GM21825 (cell line): Measurements from ENCODE around the gene ZNF283.

Source experiments
- ATAC-seq: cut with Tn5 transposase; IDR thresholded peaks from one replicate; pipeline ENCODE4 v1.9.1; 2021; ENCODE audit warnings: mild to moderate bottlenecking, moderate library complexity; ENCODE audit not compliant: unreplicated experiment

Gene ZNF283

DNA sequence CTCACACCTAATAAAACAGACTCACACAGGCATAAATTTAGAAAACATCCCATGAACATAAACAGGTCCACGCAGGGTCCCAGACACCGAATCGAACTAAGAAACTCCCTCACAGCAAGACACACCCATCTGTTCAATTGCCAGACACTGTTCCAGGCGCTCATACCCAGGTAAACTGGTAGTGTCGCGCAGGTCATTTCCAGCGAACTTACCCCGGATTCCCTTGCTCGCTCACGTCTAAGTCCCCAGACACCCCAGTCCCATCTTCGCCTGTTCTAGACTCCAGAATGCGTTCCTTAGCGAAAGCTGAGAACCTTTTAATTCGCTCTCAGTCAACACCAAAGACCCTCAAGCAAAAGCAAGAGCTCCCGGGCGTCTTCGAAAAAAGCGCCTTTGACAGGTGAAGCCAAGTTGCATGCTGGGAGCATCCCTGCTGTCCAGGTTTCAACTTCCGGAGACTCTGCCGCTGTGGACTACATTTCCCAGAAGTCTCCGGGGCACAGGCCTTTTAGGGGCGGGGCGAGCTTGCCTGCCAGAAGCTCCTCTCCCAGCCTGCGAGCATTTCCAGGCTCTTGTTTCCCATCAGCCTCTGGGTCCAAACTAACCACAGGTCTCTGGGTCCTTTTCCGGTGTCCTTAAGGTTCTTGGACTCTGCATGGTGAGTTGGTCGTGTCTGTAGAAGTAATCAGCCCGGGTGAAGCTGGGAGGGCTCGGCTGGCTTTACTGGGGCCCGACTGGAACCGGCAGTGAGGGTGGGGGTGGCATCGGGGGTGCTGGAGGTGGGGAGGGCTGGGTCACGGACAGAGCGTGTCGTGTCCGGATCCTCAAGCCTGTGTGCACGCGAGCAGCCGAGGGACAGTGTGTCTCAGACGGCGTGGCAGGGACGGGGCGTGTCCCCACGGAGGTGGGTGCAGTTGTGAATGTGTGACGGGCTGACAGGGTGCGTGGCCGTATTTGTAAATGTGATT, at the start of gene ZNF283:
Gene ZNF283 (plus strand): TSS at position 535 of the 968 bp plus-strand sequence. CDS start 6,184 bp downstream, outside the sequence.
- peak; percentile 68 for ATAC-seq

DNA sequence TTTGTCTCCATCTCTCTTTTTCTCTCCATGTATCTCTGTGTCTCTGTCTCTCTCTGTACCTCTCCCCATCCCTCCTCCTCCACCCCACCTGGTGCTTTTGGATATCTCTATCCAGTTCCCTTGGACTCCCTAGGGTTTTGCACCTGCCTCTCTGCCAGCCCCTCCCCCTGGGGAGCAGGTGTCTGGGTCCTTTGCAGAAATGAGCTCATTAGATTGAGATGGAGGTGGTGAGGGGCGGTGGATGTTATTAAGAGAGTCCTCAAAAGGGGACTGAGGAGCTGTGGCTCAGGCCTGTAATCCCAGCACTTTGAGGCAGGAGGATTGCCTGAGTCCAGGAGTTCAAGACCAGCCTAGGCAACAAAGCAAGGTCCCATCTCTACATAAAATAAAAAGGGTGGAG, 48.5 kb upstream of the ZNF283 start:
- no peak for ATAC-seq

DNA sequence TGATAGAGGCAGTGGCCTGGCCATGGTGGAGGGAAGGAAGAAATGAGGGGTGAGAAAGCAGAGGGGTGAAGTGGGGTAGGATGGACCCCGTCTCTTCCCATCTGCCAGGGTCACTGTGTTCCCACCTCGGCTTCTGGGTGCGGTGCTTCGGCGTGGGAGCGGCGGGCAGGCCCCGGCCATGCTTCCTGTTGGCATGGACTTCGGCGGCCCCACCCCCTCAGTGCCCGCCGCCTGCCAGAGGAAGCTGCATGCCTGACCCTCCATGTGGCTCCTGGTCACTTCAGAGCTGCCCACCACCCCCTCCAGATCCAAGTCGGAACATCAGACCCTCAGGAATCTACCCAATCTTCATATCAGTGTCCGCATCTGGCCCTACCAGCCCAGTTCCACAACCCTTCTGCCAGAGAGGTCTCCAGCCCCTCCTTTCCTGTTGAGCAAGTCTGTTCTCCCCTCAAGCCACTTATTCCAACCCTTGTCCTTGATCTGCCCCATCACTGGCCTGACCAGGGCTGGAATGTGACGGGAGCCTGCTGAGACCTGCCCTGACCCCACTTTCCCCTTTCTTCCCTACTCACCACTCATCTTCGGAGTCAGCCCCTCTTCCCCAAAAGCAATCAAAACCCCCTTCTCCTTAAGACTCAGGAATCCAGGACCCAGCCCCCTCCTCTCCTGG, 47.8 kb upstream of the ZNF283 start:
- ATAC-seq: no peak

DNA sequence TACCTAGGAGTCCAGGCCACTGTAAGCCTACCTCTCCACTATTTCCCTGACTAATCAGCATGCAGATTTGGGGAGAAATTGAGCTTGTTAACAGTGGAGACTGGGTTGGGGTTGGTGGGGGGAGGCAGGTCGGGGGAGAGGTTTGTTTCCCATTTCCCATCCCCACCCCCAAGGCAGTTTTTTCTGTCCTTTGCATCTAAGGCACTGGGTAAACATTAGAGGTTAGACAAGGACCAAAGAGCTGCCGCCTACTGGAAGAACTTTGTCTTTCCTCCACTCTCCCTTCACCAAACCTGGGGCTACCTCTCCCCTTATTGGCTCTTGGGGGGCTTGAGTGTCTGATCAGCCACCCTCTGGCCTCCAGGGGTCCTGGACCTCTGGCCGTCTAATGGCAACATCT, 47.3 kb upstream of the ZNF283 start:
- ATAC-seq: no peak

DNA sequence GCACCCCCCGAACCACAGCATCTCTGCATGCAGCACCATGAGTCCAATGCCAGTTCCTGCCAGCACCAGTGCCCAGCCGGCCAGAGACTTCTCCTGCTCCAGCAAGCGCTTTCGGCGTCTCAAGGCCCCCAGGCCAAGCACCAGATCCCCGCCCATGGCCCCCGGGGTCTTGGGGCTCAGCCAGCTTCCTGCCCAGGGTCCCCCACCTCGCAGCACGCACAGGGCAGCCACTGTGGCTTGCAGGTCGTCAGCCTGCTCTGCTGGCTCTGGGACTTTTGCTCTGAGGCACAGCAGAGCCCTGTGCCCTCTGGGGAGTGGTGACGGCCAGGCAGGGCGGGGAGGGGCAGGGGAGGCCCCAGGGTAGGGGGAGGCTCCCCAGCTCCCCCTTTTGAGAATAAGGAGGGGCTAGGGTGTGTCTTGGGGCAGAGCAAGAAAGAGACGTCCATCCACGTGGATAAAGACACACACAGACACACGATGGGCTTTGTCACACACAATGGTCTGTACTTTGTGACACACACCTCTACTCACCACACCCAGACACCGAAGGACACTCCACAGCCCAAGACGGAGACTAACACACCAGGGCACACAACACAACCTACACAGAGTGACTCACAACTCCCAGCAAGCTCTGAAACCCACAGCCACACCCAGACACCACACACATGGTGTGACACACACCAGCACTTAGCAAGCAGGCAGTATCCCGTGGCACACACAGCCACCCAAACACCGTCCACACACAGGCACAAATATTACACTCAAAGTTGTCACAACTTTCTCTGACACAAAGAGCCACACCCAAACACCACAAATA, 46.2 kb upstream of the ZNF283 start, which contains the start of gene KCNN4:
Gene KCNN4 (minus strand): TSS at position 268 of the 820 bp plus-strand sequence. CDS start 112 bp downstream, at position 156.
- peak; percentile 36 for ATAC-seq

DNA sequence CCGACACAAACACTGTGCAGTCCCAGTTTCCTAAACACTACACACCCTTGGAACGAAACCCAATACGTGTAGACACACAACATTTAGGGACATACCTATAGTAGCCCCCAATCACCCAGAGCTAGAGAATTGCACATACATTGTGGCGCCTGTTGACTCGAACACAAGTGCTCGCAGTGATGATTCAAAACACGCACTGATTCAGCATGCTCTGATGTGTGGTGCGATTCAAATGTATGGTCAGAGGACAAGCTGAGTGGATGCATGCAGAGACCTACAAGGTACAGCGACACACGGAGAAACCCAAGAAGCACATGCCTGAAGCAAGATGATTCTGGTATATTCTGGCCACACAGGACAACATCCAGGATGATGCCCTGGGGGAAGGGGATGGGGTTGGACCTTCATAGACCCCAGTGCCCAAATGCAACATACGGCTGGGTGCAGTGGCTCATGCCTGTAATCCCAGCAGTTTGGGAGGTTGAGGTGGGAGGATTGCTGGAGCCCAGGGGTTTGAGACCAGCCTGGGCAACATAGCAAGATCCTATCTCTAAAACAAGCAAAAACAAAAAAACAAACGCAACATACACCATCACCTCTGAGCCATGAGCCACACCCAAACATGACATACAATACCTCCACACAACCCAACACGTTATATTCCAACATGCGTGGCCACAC, 45.4 kb upstream of the ZNF283 start:
- no peak for ATAC-seq

DNA sequence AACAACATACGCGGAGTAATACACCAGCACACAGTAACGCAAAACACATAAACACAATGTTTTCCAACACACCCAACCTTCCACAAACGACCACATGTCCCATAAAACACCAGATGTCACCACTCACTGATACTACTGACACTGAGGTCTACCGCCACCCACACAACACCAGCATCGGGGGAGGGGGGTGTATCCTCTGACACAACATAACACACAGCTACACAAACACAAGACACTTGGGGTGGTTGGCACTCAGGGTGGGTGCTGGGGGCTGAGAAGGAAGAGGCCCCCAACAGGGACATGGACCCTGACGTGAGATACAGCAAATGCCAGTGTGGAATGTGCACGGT, 44.8 kb upstream of the ZNF283 start:
- no peak for ATAC-seq

DNA sequence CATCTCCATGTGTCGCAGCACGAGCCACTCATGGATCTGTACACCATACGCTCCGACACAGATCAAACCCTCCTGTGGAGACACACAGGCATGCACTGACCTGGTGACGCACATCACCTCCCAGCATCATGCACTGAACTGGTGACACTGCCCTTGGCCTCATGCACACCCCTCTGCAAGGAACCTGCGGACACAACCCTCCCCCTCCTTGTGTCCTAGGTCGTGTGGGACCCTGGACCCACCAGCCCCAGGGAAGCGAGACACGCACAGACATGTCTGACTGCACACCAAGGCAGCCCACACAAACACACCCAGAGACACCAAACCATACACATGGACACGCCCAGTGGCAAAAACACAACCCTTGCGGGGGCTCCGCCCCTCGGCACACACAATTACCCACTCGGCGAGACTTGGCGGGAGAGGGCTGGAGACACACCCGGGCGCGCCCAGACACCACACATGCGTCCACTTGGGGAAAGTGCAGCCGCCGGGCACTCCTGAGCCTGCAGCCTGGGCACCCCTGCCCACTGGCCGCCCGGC, 44.4 kb upstream of the ZNF283 start:
- no peak for ATAC-seq

DNA sequence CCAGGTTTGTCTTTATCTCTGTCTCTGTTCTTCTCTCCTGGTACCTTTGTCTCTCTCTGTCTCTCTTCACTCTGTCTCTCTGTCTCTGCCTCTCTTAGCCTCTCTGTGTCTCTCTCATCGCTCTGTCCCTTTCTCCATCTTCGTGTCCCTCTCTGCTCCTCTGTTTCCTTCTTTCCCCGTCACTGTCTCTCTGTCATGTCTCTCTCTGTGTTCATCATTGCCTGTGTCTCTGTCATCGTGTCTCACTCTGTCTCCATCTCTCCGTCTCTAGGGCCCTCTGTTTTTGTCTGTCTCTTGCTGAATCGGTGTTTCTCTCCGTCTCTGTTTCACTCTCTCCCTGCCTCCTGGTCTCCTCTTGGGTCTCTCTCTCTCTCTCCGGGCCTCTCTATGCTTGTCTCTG, 43.5 kb upstream of the ZNF283 start:
- no peak for ATAC-seq

DNA sequence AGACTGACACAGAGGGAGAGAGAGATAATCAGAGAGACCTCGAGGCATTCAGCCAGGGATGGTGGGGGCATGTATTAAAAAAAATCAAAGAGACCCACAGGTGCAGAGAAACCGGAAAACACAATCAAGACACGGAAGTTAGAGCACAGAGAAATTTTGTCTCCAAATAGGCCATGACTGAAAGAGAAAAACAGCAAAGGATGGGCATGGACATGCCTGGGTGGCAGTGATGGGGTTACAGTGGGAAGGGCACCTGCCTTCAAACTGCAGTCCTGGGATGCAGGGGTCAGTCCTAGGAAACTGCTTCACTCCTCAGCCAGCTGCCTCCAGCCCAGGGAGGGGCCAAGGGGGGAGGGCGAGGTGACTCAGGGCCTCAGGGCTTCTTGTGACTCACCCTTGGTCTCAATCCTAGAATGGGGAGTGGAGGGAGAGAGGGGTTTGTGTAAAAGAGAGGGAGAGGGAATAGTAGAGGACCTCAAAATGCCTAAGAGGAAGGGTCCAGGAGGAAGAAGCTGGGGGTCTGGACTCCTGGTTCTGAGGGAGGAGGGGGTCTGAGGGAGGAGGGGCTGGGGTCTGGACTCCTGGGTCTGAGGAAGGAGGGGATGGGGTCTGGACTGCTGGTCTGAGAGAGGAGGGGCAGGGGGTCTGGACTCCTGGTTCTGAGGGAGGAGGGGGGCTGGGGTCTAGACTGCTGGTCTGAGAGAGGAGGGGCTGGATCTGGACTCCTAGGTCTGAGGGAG, 42.7 kb upstream of the ZNF283 start:
- no peak for ATAC-seq

DNA sequence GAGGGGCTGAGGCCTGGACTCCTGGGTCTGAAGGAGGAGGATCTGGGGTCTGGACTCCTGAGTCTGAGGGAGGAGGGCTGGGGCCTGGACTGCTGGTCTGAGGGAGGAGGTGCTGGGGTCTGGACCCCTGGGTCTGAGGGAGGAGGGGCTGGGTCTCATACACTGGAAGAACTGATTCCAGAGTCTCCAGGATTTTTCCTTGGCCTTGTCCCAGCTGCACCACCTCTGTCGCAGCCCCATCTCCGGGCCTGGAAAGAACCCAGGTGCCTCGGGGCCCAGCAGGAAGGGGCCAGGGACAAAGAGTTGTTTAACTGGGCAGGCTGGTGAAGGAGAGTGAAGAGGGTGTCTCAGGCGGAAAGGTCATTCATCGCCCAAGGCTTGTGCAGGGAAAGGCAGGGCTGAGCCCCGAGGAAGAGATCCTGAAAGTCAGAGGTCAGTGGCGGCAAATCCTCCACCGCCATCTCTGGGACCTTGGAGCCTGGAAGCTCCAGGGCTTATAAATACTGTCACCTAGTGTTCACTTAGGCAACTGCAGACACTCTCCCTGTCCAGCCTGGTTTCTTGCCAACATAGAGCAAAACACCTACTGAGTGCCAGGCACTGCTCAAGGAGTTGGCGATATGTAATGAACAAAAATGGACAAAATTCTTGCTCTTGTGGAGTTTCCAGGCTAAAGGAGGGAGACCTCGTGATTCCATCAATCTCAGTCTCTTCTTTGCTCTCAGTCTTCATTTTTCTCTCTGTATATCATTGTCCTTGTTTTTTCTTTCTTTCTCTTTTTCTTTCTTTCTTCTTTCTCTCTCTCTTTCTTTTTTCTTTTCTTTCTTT, 41.9 kb upstream of the ZNF283 start:
- no peak for ATAC-seq

DNA sequence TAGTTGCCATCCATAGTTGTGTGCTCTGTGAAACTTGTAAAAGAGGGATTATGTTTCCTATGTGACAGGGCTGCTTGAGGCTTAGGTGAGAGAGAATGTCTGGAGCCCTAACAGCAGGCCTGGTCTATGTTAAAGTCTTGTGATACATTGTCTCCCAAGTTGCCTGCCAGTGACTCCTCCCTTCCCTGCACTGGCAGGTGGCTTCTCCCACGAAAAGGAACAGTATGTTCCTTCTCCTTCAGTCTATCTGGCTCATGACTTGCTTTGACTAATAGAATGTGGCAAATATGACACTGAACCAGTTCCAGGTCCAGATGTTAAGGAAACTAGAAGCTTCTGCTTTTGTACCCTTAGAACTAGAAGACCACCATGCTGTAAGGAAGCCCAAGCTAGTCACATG, 40.5 kb upstream of the ZNF283 start:
- no peak for ATAC-seq

DNA sequence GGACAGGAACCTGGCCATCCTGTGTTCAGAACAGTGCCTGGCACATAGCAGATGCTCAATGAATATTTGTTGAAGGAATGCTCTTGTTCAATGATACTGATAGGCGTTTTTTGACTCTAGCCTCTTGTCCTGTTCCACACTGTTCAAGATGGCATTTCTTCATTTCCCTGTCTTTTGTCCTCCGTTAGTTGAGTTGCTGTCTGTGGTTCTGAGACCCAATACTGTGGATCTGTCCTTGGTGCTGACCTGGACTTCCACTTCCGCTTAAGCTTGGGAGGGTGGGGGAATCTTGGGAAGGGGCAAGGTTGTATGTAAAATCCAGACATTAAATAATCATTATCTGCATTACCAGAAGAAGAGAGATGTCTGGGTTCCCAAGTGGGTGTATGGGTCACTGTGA, 38.1 kb upstream of the ZNF283 start:
- no peak for ATAC-seq

DNA sequence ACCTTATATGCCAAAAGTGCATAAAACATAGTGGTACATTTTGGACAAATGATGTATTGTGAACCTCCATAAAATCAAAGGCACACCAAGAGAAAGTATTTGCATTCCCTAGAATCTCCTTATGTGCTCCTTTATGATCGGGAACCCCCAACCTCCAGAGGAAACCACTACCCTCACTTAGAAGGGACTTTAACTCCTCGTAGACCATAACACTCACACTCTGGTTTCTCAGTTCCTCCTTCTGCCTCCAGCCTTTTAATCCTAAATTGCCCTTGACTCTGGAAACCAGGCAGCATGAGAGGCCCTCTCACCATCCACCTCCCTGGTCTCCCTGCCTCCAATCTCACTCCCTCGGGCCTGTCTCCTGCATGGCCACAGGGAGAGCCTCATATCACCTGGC, 36.5 kb upstream of the ZNF283 start:
- ATAC-seq: no peak

DNA sequence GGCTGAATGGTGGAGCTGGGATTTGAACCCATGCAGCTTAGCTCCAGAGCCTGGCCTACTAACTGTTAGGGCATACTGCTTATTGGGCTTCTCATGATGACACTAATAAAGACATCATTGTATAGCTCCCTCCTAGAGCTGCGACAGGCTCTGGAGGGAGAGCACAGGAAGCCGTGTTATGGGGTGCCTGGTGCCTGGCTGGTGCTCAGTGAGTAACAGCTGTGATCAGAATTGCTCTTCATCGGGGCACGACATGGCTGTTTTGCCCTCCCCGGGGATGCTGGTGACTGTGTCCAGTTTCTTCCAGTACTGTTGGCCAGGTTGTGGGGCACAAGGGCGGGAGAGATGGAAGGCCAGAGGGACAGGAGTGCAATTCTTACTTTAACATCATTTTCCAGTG, 30.0 kb upstream of the ZNF283 start:
- no peak for ATAC-seq

DNA sequence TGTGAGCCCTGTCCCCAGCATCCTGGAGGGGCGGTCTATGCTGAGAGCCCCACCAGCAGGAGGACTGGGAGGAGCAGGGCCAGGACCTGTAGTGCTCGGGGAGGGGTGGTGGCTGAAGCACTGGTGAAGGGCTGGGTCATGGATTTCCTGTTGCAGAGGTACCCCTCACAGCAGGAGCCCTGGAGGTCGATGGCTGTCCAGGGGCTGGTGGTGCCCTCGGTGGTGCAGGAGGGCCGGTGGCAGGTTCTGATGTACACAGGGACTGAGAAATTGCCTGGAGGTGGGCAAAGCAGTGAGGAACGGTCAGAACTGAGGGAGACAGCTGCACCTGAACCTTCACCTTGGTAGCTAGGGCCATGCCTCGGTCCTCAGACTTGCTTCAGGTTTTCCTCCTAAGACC, 29.6 kb upstream of the ZNF283 start:
- ATAC-seq: no peak

DNA sequence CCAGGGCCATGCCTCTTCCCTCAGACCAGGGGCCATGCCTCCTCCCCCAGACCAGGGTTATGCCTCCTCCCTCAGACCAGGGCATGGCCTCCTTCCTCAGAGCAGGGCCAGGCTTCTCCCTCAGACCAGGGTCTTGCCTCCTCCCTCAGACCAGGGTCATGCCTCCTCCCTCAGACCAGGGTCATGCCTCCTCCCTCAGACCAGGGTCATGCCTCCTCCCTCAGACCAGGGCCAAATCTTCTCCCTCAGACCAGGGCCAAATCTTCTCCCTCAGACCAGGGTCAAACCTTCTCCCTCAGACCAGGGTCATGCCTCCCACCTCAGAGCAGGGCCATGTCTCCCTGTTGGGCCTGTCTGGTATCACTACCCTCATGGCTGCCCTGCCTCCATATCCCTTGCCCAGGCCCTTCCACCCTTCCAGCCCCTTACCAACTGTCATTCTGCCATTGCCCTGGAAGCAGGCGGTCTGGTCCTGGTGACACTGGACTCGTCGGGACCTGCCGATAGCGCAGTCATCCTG, 29.0 kb upstream of the ZNF283 start:
- ATAC-seq: no peak

DNA sequence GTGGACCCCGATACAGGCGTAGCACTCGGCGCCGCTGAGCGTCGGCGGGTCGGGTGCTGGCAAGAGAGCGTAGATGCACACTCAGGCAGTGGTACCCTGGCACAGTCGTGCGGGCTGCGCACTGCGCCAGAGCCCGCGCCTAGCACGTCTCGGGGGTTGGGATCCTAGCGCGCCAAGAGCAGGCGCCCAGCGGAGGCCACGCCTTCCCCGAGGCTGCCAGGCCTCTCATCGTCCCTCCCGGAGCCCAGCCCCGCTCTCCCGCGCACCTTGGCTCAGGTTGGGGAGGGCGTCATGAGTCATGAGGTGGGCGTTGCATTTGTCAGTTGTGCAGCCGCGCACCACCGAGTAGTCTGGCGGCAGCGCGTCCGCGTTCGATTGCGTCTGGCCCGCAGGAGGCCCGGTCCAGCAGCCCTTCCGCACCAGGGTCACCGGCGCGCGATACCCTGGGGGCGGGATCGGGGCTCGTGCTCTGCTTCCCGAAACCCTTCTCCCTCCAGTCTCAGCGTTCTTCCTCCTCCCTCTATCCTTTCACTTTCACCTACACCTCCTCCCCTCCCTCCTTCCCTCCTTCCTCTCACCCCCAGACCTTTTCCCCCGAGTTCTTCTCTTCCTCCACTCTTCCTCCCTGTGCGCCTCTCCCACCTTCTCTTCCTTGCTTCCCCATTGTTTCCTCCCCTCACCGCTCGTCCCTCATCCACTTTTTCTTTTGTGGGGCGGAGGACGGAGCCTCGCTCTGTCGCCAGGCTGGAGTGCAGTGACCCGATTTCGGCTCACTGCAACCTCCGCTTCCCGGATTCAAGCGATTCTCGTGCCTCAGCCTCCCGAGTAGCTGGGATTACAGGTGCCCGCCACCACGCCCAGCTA, 28.3 kb upstream of the ZNF283 start:
- ATAC-seq: no peak
